Brain microvascular endothelial cell (primary cell): ENCODE results near the gene ATP2B3.

Experiments
- DNase-seq: peaks from one replicate; pipeline ENCODE4 v3.0.0-alpha.2; 2020
- H3K27ac ChIP-seq: fragments of 250-450 bp; sonication (Bioruptor Pico); 2 replicates; pipeline ENCODE4 v1.5.1; 2020; ENCODE audit warnings: mild to moderate bottlenecking, moderate library complexity
- H3K27me3 ChIP-seq: fragments of 250-450 bp; sonication (Bioruptor Pico); replicated peaks from 2 replicates; pipeline ENCODE4 v1.5.1; 2020; ENCODE audit warnings: mild to moderate bottlenecking
- H3K36me3 ChIP-seq: fragments of 250-450 bp; sonication (Bioruptor Pico); replicated peaks from 2 replicates; pipeline ENCODE4 v1.5.1; 2020; ENCODE audit warnings: mild to moderate bottlenecking
- H3K4me3 ChIP-seq: 2 replicates; pipeline ENCODE4 v1.5.1; 2011; ENCODE audit warnings: low read depth, mild to moderate bottlenecking, control low read depth, low read length, moderate library complexity
- in situ Hi-C: cut with HindIII; loops from 2 replicates; pipeline ENCODE4 v1.10.0; 2017; ENCODE audit warnings: low sequenced_read_pairs, low pct_ligation_motif_present
- TF ChIP-seq, protein P1 (sequence below): IDR thresholded peaks from 2 replicates; pipeline ENCODE4 v1.5.1; 2011; ENCODE audit warnings: low read depth, mild to moderate bottlenecking, moderate library complexity, low read length, control low read depth, inconsistent platforms; ENCODE audit errors: missing control alignments

The ATP2B3 gene

DNA sequence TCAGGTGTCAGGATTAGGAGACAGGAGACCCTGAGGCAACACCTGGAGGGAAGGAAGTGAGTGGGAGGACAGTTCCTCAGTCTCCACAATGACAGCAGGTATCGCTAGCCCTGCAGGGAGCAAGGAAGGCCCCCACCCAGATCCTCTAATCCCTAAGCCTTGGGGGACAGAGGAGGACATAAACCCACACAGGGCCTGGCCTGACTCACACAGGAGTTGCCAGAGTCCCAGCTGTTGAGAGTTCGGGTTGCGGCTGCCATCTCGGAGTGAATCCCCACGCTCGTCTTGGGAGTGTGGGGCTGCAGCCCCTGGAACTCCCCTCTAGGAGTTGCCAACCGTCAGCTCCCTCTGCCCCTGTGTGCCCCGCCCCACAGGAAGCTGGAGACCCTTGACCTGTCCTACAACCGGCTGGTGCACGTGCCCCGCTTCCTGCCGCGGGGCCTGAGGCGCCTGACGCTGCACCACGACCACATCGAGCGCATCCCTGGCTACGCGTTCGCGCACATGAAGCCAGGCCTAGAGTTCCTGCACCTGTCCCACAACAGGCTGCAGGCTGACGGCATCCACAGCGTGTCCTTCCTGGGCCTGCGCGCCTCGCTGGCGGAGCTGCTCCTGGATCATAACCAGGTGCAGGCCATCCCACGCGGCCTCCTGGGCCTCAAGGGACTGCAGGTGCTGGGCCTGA is 31.9 kb upstream of the ATP2B3 start:
- Histone ChIP-seq H3K4me3 (no peak overlapping the region), H3K36me3 (no peaks in the 10 kb centered on the region), H3K27ac (no peak overlapping the region), H3K27me3 (no peaks in the 10 kb centered on the region)
- no peak for DNase-seq
- TF ChIP-seq, protein P1, sequence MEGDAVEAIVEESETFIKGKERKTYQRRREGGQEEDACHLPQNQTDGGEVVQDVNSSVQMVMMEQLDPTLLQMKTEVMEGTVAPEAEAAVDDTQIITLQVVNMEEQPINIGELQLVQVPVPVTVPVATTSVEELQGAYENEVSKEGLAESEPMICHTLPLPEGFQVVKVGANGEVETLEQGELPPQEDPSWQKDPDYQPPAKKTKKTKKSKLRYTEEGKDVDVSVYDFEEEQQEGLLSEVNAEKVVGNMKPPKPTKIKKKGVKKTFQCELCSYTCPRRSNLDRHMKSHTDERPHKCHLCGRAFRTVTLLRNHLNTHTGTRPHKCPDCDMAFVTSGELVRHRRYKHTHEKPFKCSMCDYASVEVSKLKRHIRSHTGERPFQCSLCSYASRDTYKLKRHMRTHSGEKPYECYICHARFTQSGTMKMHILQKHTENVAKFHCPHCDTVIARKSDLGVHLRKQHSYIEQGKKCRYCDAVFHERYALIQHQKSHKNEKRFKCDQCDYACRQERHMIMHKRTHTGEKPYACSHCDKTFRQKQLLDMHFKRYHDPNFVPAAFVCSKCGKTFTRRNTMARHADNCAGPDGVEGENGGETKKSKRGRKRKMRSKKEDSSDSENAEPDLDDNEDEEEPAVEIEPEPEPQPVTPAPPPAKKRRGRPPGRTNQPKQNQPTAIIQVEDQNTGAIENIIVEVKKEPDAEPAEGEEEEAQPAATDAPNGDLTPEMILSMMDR = no peak
- in situ Hi-C loops = no loop called here

DNA sequence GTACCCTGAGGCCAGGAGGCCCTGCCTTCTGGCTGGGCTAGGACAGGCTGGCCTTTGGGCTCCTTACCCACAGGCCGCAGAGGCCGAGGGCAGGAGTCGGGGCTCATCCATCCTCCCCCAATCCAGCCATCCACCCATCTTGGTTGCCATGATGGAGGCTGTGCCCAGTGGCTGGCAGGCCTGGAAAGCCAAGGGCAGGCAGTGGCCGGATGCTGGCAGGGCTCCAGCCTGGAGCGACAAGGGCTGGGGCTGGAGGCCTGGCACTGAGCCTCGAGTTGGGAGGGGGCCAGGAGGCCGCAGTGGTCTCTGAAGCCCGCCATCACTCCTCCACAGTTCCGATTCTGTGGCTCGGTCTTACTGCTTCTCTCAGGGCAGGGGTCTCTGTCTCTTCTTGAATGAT is 31.3 kb upstream of the ATP2B3 start:
- Histone ChIP-seq H3K4me3 (no peak overlapping the region), H3K27me3 (no peaks in the 10 kb centered on the region), H3K27ac (no peak overlapping the region), H3K36me3 (no peaks in the 10 kb centered on the region)
- TF ChIP-seq, protein P1 = no peak
- DNase-seq = no peak
- in situ Hi-C loops = no loop called here

DNA sequence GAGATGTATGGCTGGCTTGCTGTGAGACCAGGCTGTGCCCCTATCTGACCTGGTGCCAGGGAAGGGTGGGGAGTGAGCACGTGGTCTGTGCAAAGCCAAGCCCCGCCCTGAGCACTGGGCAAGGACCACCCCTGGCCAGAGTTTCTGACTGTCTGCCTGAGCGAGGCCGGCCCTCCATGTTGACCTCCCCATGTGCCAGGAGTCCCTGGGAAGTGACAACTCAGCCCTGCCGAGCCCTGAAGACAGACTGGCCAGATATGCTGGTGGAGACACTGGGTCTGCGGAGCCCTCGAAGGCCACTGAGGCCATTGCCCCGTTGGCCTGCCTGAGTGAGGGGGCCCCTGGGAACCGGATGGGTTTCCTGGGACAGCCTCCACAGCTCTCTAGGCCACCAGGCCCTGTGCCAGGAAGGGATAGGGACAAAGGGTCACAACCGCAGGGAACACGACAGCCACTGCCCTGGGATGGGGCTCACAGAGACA is 29.8 kb upstream of the ATP2B3 start:
- Histone ChIP-seq H3K27me3 (no peaks in the 10 kb centered on the region), H3K4me3 (no peak overlapping the region), H3K36me3 (no peaks in the 10 kb centered on the region), H3K27ac (peak overlapping the region; percentile 64)
- TF ChIP-seq, protein P1 = no peak
- in situ Hi-C loops = no loop called here
- no peak for DNase-seq

DNA sequence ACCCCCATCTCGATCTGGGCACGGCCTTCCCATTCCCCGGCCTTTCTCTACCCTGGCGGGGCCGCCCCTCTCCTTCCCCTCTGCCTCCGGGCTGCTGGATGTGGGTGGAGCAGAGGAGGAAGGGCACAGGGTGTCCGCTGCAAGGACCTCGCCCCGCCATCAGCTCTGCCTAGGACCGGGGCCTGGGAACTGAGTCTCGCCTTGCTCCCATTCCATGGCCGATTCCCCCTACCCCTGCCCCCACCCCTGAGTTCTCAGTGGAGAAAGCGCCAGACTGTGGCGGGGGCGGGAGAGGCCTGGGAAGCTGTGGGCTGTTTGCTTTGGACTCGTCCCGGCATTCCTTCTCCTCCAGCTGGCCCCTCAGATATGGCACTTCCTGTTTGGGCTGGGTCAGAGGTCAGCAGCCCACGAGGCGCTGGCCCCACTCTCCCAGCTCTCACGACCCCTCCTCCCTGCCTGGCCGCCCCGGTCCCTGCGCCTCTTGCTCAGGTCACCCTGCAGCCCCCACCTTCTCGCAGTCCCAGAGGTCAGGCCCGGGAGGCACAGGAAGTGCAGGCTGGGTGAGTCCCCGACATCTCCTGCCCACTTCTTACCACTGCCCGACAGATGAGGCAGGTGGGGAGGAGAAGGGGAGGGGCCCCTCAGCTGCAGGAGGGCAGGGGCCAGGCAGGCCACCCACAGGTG is 29.1 kb upstream of the ATP2B3 start:
- H3K27me3 ChIP-seq = no peaks in the 10 kb centered on the region
- peak overlapping the region; percentile 64 for H3K27ac ChIP-seq
- H3K36me3 ChIP-seq = no peaks in the 10 kb centered on the region
- peak; percentile 49 for DNase-seq
- in situ Hi-C loops = no loop called here
- H3K4me3 ChIP-seq = no peak overlapping the region
- TF ChIP-seq, protein P1 = no peak

DNA sequence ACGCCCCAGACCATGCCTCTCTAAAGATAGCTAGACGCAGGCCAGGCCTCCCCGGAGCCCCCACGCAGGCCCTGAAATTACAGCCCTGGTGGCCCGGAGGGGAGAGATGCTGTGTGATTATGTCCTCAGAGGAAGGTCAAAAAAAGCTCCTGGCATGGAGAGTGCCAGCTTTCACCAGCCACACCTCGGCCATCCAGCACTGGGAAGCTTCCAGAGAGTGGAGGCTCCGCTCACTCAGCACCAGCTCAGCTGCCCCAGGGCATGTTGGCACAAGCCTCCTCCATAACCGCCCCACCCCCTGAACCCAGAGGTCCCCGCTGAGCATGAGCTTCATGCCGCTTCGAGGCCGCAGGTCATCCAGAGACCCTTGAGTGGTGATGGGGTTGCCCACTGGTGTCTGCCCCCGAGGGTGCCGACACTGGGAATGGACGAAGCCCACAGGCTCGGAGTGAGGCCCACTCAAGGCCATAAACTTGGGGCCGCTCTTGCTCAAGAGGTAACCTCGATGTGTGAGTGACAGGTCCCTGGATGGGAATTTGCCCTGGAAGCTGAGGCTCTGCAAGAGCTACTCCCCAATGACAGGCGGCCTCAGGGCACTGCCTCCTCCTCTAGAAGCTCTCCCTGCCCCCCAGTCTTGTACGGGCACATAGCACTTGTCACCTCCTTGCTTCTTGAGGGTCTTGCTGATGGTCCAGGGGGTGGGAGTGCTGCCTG is 27.1 kb upstream of the ATP2B3 start:
- TF ChIP-seq, protein P1 = no peak
- DNase-seq = no peak
- H3K27me3 ChIP-seq = no peaks in the 10 kb centered on the region
- no peak overlapping the region for H3K4me3 ChIP-seq
- H3K27ac ChIP-seq = no peak overlapping the region
- in situ Hi-C loops = no loop called here
- no peaks in the 10 kb centered on the region for H3K36me3 ChIP-seq
